Brain microvascular endothelial cell (primary cell): Measurements from ENCODE around the gene OR10C1.

ENCODE experiments used
- DNase-seq: peaks from one replicate; pipeline ENCODE4 v3.0.0-alpha.2; 2020
- H3K27ac ChIP-seq: fragments of 250-450 bp; sonication (Bioruptor Pico); 2 replicates; pipeline ENCODE4 v1.5.1; 2020; ENCODE audit warnings: mild to moderate bottlenecking, moderate library complexity
- H3K27me3 ChIP-seq: fragments of 250-450 bp; sonication (Bioruptor Pico); replicated peaks from 2 replicates; pipeline ENCODE4 v1.5.1; 2020; ENCODE audit warnings: mild to moderate bottlenecking
- H3K36me3 ChIP-seq: fragments of 250-450 bp; sonication (Bioruptor Pico); replicated peaks from 2 replicates; pipeline ENCODE4 v1.5.1; 2020; ENCODE audit warnings: mild to moderate bottlenecking
- H3K4me3 ChIP-seq: 2 replicates; pipeline ENCODE4 v1.5.1; 2011; ENCODE audit warnings: low read depth, mild to moderate bottlenecking, control low read depth, low read length, moderate library complexity
- CTCF ChIP-seq: IDR thresholded peaks from 2 replicates; pipeline ENCODE4 v1.5.1; 2011; ENCODE audit warnings: low read depth, mild to moderate bottlenecking, moderate library complexity, low read length, control low read depth, inconsistent platforms; ENCODE audit errors: missing control alignments
- in situ Hi-C: cut with HindIII; loops from 2 replicates; pipeline ENCODE4 v1.10.0; 2017; ENCODE audit warnings: low sequenced_read_pairs, low pct_ligation_motif_present

The OR10C1 gene

GRCh38 chr6:29439006-29439405, at the start of gene OR10C1:
TSS of gene OR10C1 (plus strand) at chr6:29439306. CDS start at chr6:29440016, 710 bp downstream.
- no peaks in the 10 kb centered on the region for H3K36me3 ChIP-seq
- DNase-seq: no peak
- no peak for TF ChIP-seq CTCF
- no peak within 1 kb of the TSS for H3K4me3 ChIP-seq
- H3K27ac ChIP-seq: no peak within 1 kb of the TSS
- in situ Hi-C loops: no loop called here
- H3K27me3 ChIP-seq: no peaks in the 10 kb centered on the region

- in situ Hi-C loops: no loop called here
- no peak for TF ChIP-seq CTCF
These were observed 43.8 kb upstream of the OR10C1 start, which contains the start of gene OR12D2 for GRCh38 chr6:29395331-29395730. TSS of gene OR12D2 (plus strand) at chr6:29395631. CDS start at chr6:29396700, 1,069 bp downstream.

GRCh38 chr6:29399525-29399924, 39.6 kb upstream of the OR10C1 start:
- in situ Hi-C loops: no loop called here
- TF ChIP-seq CTCF: no peak
- H3K36me3 ChIP-seq: no peaks in the 10 kb centered on the region
- H3K4me3 ChIP-seq: no peak overlapping the region
- H3K27me3 ChIP-seq: no peaks in the 10 kb centered on the region
- DNase-seq: no peak
- no peak overlapping the region for H3K27ac ChIP-seq

More at GRCh38 chr6:29395331-29395730, 43.8 kb upstream of the OR10C1 start, which contains the start of gene OR12D2:
- Histone ChIP-seq H3K27ac (no peak within 1 kb of the TSS), H3K4me3 (no peak within 1 kb of the TSS), H3K36me3 (no peaks in the 10 kb centered on the region), H3K27me3 (no peaks in the 10 kb centered on the region)
- DNase-seq: no peak

- TF ChIP-seq CTCF: no peak
- Histone ChIP-seq H3K4me3 (no peak overlapping the region), H3K36me3 (no peaks in the 10 kb centered on the region), H3K27me3 (no peaks in the 10 kb centered on the region), H3K27ac (no peak overlapping the region)
- in situ Hi-C loops: no loop called here
- no peak for DNase-seq
These were observed 35.3 kb upstream of the OR10C1 start for GRCh38 chr6:29403801-29404200.

- no peak within 1 kb of the TSS for H3K4me3 ChIP-seq
- DNase-seq: no peak
- H3K27ac ChIP-seq: no peak within 1 kb of the TSS
- H3K36me3 ChIP-seq: no peaks in the 10 kb centered on the region
- TF ChIP-seq CTCF: peak; percentile 27
- in situ Hi-C loops: no loop called here
- H3K27me3 ChIP-seq: no peaks in the 10 kb centered on the region
These were observed 24.5 kb upstream of the OR10C1 start, which contains the start of gene OR12D1 for GRCh38 chr6:29414588-29414987. TSS of gene OR12D1 (plus strand) at chr6:29414928.

- H3K4me3 ChIP-seq: no peak overlapping the region
- no peak for TF ChIP-seq CTCF
- in situ Hi-C loops: no loop called here
- H3K27ac ChIP-seq: peak overlapping the region; percentile 87
- no peaks in the 10 kb centered on the region for H3K27me3 ChIP-seq
- no peaks in the 10 kb centered on the region for H3K36me3 ChIP-seq
- peak; percentile 60 for DNase-seq
These were observed 19.6 kb upstream of the OR10C1 start for GRCh38 chr6:29419516-29419915.
